22Rv1 (cell line): Measurements from ENCODE around the gene FAM131C.

Source experiments
- CTCF ChIP-seq: fragments of 450-650 bp; IDR thresholded peaks from 2 replicates; pipeline ENCODE4 v1.5.1; 2017; ENCODE audit warnings: mild to moderate bottlenecking
- ZFX ChIP-seq: fragments of 450-650 bp; IDR thresholded peaks from 2 replicates; pipeline ENCODE4 v1.6.1; 2017; ENCODE audit warnings: antibody characterized with exemption, borderline replicate concordance

- TF ChIP-seq CTCF, result peak; percentile 31; the same call in 1 of the 2 replicates
- no peak for TF ChIP-seq ZFX
Observed at GRCh38 chr1:16048573-16049189, 24.8 kb downstream of the FAM131C start.
